ENCODE measurements around the gene GLRX. TPM values are rescaled to one million over a fixed set of nuclear protein-coding genes. Genes with fewer than 3 reads are reported as not detected.
A peak's percentile ranks its signal among the peaks of the same experiment; 100 is the strongest.

GLRX gene
- total RNA-seq, 4 donors from 2014 or later = 67.2 to 173 (median 111) TPM

DNA sequence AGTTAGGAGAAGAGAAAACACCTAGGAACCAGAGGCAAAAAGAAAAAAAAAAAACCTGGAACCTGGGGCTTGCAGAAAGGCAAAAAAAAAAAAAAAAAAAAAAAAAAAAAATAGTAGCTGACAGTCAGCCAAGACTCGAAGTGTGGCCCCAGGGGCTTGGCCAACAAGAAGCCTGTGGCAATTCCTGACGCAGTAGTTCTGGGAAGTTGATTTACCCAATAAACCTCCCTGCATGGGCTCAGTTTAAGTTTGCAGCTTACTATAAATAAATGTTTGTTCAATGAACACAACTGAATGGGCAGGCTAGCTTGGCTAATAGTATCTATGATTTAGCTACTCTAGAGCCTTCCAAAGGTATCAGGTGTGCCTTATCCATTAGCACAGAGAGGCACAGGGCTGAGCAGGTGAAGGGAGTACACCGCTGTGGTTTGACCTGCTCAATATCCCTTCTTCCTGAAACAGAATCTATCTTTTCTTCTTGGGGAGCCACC, 21.3 kb upstream of the GLRX start:
- no peak for ATAC-seq (ENCODE audit: low FRiP score)
- TF ChIP-seq, protein P1, sequence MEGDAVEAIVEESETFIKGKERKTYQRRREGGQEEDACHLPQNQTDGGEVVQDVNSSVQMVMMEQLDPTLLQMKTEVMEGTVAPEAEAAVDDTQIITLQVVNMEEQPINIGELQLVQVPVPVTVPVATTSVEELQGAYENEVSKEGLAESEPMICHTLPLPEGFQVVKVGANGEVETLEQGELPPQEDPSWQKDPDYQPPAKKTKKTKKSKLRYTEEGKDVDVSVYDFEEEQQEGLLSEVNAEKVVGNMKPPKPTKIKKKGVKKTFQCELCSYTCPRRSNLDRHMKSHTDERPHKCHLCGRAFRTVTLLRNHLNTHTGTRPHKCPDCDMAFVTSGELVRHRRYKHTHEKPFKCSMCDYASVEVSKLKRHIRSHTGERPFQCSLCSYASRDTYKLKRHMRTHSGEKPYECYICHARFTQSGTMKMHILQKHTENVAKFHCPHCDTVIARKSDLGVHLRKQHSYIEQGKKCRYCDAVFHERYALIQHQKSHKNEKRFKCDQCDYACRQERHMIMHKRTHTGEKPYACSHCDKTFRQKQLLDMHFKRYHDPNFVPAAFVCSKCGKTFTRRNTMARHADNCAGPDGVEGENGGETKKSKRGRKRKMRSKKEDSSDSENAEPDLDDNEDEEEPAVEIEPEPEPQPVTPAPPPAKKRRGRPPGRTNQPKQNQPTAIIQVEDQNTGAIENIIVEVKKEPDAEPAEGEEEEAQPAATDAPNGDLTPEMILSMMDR (IDR thresholded peaks at IDR 0.05) = no peak
- DNase-seq (ENCODE audit: low spot score) = no peak

DNA sequence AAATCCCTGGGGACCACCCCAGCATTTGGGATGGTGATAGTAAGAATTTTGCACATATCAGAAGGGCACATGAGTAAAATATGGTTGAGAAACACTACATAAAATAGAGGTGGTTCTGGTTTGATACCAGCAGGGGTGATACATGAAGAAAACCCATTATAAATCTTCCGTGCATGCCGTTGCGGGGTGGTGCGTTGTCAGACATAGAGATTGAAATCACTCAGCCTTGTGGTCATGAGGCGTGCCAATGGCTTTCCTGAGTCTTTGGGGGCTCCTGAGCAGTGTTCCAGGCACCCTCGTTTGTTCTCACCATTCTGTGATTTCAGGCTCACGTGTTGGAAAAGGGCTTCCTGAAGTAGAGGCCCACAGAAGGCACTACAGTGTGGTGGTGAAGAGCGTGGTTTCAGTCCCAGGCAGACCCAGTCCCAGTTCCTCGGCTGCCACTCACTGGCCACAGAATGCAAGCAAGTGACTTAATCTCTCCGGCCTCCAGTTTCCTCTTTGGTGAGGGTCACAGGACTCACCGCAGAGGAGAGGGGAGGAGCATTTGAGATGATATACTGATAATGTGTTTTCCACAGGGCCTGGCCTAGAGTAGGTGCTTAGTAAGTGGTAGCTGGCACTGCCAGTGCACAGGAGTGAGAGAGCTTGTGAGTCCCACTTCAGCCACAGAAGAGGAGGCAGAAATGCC, 20.5 kb upstream of the GLRX start:
- TF ChIP-seq, protein P1 (IDR thresholded peaks at IDR 0.05) = no peak
- no peak for DNase-seq (ENCODE audit: low spot score)
- ATAC-seq (ENCODE audit: low FRiP score) = peak; percentile 28

DNA sequence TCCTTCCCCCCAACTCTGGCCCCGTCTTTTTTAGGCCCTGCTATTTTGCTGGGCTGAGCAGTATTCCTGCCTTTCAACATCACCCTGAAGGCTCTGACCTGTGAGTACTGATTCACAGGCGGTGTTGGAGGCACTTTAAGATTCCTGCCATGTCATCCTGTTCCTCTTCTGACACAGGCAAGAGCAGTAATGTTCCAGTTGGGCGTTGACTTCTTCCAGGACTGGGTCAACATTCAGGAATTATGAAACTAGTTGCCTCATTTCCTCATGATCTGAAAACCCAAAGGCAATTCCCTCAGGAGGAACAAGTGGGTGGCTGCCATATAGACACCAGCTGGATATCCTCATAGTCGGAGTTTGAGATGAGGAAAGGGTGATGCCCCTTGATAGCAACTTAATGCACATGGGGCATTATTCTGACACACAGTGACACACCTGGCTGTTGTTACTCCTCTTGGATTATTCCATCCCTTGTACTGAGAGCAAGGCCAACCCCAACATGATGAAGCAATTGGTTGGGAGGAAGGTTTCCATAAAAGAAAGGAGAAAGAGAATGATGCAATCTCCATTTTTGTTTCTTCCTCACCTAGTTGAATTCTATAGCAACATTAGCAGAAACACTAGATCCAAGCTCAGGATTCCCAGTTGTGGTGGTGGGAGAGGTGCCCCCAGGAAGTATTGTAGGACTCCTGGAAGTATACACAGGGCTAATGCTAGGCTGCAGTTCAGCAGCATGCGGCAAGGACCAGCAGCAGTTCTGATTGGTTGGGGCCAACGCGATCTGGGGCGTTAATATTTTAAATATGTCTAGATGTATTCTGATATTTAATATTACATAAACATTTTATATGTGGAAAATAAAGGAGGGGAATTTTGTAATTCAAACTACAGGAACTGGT, 19.6 kb upstream of the GLRX start:
- ATAC-seq (ENCODE audit: low FRiP score) (peak; percentile 56), DNase-seq (ENCODE audit: low spot score) (no peak)
- TF ChIP-seq, protein P1 (IDR thresholded peaks at IDR 0.05) = no peak

DNA sequence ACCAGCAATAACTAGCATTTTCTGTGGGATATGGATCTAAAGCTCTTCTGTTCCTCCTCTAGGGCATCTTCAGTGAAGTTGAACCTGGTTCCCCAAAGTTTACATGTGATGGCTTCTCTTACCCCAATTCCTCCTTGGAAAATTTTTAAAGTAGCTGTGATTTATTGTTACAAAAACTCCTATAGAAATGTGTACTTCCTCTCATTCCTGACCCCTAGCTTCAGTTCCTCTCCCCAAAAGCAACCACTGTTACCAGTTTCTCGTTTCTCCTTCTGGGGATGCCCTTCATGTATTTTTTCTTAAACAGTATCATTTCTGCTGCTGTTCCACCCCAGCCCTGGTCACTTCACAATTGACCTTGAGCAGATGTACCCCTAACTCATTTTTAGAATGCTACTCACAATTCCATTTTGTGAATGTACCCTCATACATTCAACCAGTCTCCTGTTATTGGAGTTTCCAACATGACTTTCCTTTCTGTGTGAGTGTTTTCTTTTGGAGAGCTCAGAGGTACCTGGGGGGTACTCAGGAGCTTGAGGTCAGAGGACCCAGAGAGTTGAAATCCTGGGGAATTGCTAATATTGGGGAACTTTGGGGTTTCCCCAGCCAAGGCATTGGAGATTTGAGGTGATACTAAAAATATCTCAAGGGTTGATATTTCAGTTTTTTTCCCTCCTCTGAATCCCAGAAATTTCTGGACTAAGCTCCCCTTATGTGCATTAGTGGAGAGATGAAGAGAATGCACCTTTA, 18.6 kb upstream of the GLRX start:
- TF ChIP-seq, protein P1 (IDR thresholded peaks at IDR 0.05) = no peak
- ATAC-seq (ENCODE audit: low FRiP score) = no peak

DNA sequence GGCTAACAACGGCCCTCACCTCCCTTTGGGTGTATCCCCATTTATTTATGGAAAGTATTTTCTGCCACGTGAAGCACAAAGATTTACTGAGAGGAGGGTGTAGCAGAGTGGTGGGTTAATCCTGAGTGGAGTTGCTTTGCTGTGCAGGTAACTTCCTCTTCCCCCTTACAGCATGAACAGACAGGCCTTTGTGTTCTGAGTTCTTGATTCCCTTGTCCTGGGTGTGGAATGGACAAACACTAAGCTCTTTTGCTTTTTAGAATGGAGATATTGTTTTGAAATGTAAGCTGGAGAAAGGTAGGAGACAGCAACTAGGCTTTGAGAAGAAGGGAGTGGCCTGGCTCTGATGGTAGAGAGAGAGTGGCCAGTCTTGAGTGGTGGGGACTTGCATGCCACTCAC, 17.1 kb upstream of the GLRX start:
- TF ChIP-seq, protein P1 (IDR thresholded peaks at IDR 0.05) = no peak
- ATAC-seq (ENCODE audit: low FRiP score) (no peak), DNase-seq (ENCODE audit: low spot score) (no peak)

More for the DNA sequence above, 18.6 kb upstream of the GLRX start:
- DNase-seq (ENCODE audit: low spot score) = no peak

DNA sequence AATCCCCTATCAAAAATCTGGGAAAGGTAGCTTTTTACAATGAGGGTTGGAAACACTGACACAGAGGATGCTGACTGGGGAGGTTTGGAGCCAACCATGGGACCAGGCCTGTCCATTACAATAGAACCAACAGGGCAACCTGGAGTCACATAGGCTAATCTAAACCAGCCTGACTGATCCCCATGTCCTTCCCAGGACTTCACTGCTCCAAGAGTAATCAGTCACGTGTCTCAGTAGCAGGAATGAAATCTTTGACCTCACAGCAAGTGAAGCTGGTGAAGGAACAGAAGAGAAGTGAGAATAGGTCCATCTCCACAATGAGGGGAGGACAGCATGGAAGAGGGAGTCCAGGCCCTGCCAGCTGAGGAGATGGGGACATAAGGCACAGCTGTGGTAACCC, 16.0 kb upstream of the GLRX start:
- DNase-seq (ENCODE audit: low spot score) (no peak), ATAC-seq (ENCODE audit: low FRiP score) (no peak)
- TF ChIP-seq, protein P1 (IDR thresholded peaks at IDR 0.05) = no peak
